M059J (cell line): ENCODE data around the gene CEP164. TPM values are rescaled to one million over a fixed set of nuclear protein-coding genes. Genes with fewer than 3 reads are reported as not detected.
"Not testable (repeated sequence)": the region's sequence is repeated elsewhere in the genome, so short reads cannot be mapped to it uniquely, and the experiment has no call there.

Source experiments
- DNase-seq: peaks from one replicate; pipeline ENCODE4 v3.0.0-alpha.2; 2012; ENCODE audit warnings: low read depth
- total RNA-seq: library from RNA; depleted of rRNA; stranded (reverse); fragments of >200 nt; shearing (Covaris generic); gene quantifications from 2 replicates; pipeline ENCODE4 v1.2.3, GENCODE V29; 2014

CEP164 gene
- total RNA-seq, 1 experiment from 2014 or later = 20.6 TPM

- no peak for DNase-seq
Observed at GRCh38 chr11:117305145-117305544, 22.5 kb upstream of the CEP164 start.

- no peak for DNase-seq
Observed at GRCh38 chr11:117309310-117309709, 18.3 kb upstream of the CEP164 start.

- no peak for DNase-seq
Observed at GRCh38 chr11:117313091-117313490, 14.6 kb upstream of the CEP164 start.

- no peak for DNase-seq
Observed at GRCh38 chr11:117313828-117314768, 13.6 kb upstream of the CEP164 start.

GRCh38 chr11:117314840-117315239, 12.8 kb upstream of the CEP164 start:
- no peak for DNase-seq

- DNase-seq = peak; percentile 13
Observed at GRCh38 chr11:117315285-117316196, 12.1 kb upstream of the CEP164 start.

GRCh38 chr11:117316197-117316961, 11.3 kb upstream of the CEP164 start, which contains the start of gene BACE1:
Gene BACE1, minus strand, starts transcription at chr11:117316256. Its CDS starts 461 bp downstream, at chr11:117315795.
- DNase-seq = peak; percentile 89

GRCh38 chr11:117318738-117319137, 8.9 kb upstream of the CEP164 start:
- DNase-seq = no peak

- DNase-seq = peak; percentile 36
Observed at GRCh38 chr11:117319214-117319840, 8.3 kb upstream of the CEP164 start.

- not testable (repeated sequence) for DNase-seq
Observed at GRCh38 chr11:117327255-117327566, 443 bp upstream of the CEP164 start.

- peak; percentile 49 for DNase-seq
Observed at GRCh38 chr11:117328375-117329010, 839 bp downstream of the CEP164 start.

- DNase-seq = no peak
Observed at GRCh38 chr11:117332843-117333242, 5.2 kb downstream of the CEP164 start.

GRCh38 chr11:117333917-117334316, 6.3 kb downstream of the CEP164 start:
- DNase-seq = no peak

- no peak for DNase-seq
Observed at GRCh38 chr11:117334896-117335295, 7.2 kb downstream of the CEP164 start.

GRCh38 chr11:117335399-117335798, 7.7 kb downstream of the CEP164 start:
- DNase-seq = no peak

- no peak for DNase-seq
Observed at GRCh38 chr11:117337076-117337475, 9.4 kb downstream of the CEP164 start.

- peak; percentile 36 for DNase-seq
Observed at GRCh38 chr11:117345039-117345438, 17.4 kb downstream of the CEP164 start.

- DNase-seq = no peak
Observed at GRCh38 chr11:117354550-117354949, 26.9 kb downstream of the CEP164 start.

GRCh38 chr11:117356126-117356890, 28.7 kb downstream of the CEP164 start:
- peak; percentile 2 for DNase-seq

GRCh38 chr11:117361432-117361831, 33.8 kb downstream of the CEP164 start:
- DNase-seq = no peak
